A549 (cell line): ENCODE measurements around the gene SOD2. TPM values are rescaled to one million over a fixed set of nuclear protein-coding genes. Genes with fewer than 3 reads are reported as not detected.
"Not testable (repeated sequence)": the region's sequence is repeated elsewhere in the genome, so short reads cannot be mapped to it uniquely, and the experiment has no call there.

ENCODE experiments used
- ATAC-seq, 2 experiments: fragments of 200-7000 bp in 1 of 2; fragments of >200 bp in 1 of 2; cut with Nextera tagmentation in 1 of 2; cut with Tn5 transposase in 1 of 2; 3 replicates each; pipeline versions ENCODE4 v1.8.0 to v1.9.1; 2018 to 2020; ENCODE audit warnings: mild to moderate bottlenecking in 1 of 2, moderate library complexity in 1 of 2
- CTCF ChIA-PET: fragments of 300-600 bp; sonication (Branson Sonifier 250); formaldehyde crosslinking; extraction: SDS; loops from one replicate; lab custom pipeline; 2021; ENCODE audit warnings: antibody characterized with exemption, inconsistent platforms; lab: Yijun Ruan, JAX
- POLR2A ChIA-PET: fragments of 350-600 bp; formaldehyde crosslinking; extraction: SDS; loops from one replicate; lab custom pipeline; 2021; ENCODE audit warnings: antibody characterized with exemption, inconsistent platforms; lab: Yijun Ruan, JAX
- DNase-seq, 2 experiments: peaks; one replicate each; pipeline versions ENCODE4 v3.0.0 to v3.0.0-alpha.2; 2011 to 2016; ENCODE audit warnings: low read depth in 1 of 2, low spot score in 1 of 2
- FAIRE-seq: peaks from 2 replicates; lab custom pipeline; 2011; peaks lifted over from hg19 to GRCh38; lab: Jason Lieb, UNC
- H3K27ac ChIP-seq, 2 experiments: fragments of >200 bp; sonication (Bioruptor Twin); formaldehyde crosslinking; 3 replicates each; pipeline ENCODE4 v1.5.1; 2016 to 2017
- H3K4me1 ChIP-seq: fragments of >200 bp; sonication (Bioruptor Twin); formaldehyde crosslinking; 3 replicates; pipeline ENCODE4 v1.6.1; 2016
- H3K4me2 ChIP-seq: fragments of >200 bp; sonication (Bioruptor Twin); formaldehyde crosslinking; 3 replicates; pipeline ENCODE4 v1.6.1; 2016
- H3K4me3 ChIP-seq: fragments of >200 bp; sonication (Bioruptor Twin); formaldehyde crosslinking; 3 replicates; pipeline ENCODE4 v1.5.1; 2016
- H3K9me3 ChIP-seq: fragments of >200 bp; sonication (Bioruptor Twin); formaldehyde crosslinking; 3 replicates; pipeline ENCODE4 v1.6.1; 2016
- CBX2 ChIP-seq: fragments of 200-600 bp; sonication (generic); IDR thresholded peaks from 2 replicates; pipeline ENCODE4 v1.6.1; 2016; ENCODE audit warnings: low read depth, mild to moderate bottlenecking, borderline replicate concordance
- CEBPB ChIP-seq, 2 experiments: fragments of >200 bp in 1 of 2; sonication (Bioruptor Twin) in 1 of 2; formaldehyde crosslinking in 1 of 2; IDR thresholded peaks; 2 replicates each; pipeline ENCODE4 v1.6.1; 2012 to 2016
- EHF ChIP-seq: fragments of 250-450 bp; sonication (Bioruptor Pico); IDR thresholded peaks from 2 replicates; pipeline ENCODE4 v1.5.0; 2020; ENCODE audit warnings: mild to moderate bottlenecking
- FOXS1 ChIP-seq: fragments of 250-450 bp; sonication (Bioruptor Pico); IDR thresholded peaks from 2 replicates; pipeline ENCODE4 v1.5.0; 2020; ENCODE audit warnings: mild to moderate bottlenecking, moderate library complexity
- GATA3 ChIP-seq: IDR thresholded peaks from 2 replicates; pipeline ENCODE4 v1.6.1; 2012; ENCODE audit warnings: borderline replicate concordance
- HDAC2 ChIP-seq: fragments of 200-600 bp; sonication (generic); IDR thresholded peaks from 2 replicates; pipeline ENCODE4 v1.6.1; 2016
- JUNB ChIP-seq: fragments of >200 bp; sonication (Bioruptor Twin); formaldehyde crosslinking; IDR thresholded peaks from 2 replicates; pipeline ENCODE4 v1.6.1; 2016
- NFE2L2 ChIP-seq: fragments of 150-350 bp; conservative IDR thresholded peaks from 2 replicates; pipeline ENCODE4 v1.6.1; 2014; ENCODE audit warnings: low read length
- RAD21 ChIP-seq, 2 experiments: fragments of >200 bp in 1 of 2; sonication (Bioruptor Twin) in 1 of 2; formaldehyde crosslinking in 1 of 2; IDR thresholded peaks in 1 of 2; conservative IDR thresholded peaks in 1 of 2; 2 replicates in 1 of 2; 3 replicates in 1 of 2; pipeline ENCODE4 v1.6.1; 2012 to 2018; ENCODE audit warnings: inconsistent platforms in 1 of 2
- RARB ChIP-seq: fragments of 250-450 bp; sonication (Bioruptor Pico); IDR thresholded peaks from 2 replicates; pipeline ENCODE4 v1.8.0; 2021; ENCODE audit warnings: mild to moderate bottlenecking, moderate library complexity
- ZFP36 ChIP-seq: fragments of 450-650 bp; IDR thresholded peaks from 2 replicates; pipeline ENCODE4 v1.6.1; 2014; ENCODE audit warnings: borderline replicate concordance; ENCODE audit not compliant: partially characterized antibody
- WGBS: methylation state at CpG from one replicate; pipeline ENCODE4 v1.1.6; 2017; ENCODE audit errors: missing lambda C conversion rate; 5-methylcytosine and 5-hydroxymethylcytosine counted together
- polyA plus RNA-seq, 4 experiments: library from polyadenylated mRNA; depleted of rRNA in 3 of 4; stranded (reverse); fragments of >200 nt; fragmentation: RNase III in 1 of 4; extraction: RNeasy Plus Mini Kit Qiagen cat#74134 plus additional on column Dnase treatment in 1 of 4; gene quantifications; 2 replicates in 3 of 4; 3 replicates in 1 of 4; pipeline ENCODE4 v1.2.3, GENCODE V29; 2011 to 2017
- TF ChIP-seq, protein P1 (sequence below): fragments of 450-650 bp; IDR thresholded peaks from 2 replicates; pipeline ENCODE4 v1.6.1; 2014; ENCODE audit warnings: antibody characterized with exemption
- TF ChIP-seq, protein P2 (sequence below): IDR thresholded peaks from 2 replicates; pipeline ENCODE4 v1.6.1; 2012
- TF ChIP-seq, protein P3 (sequence below): fragments of 250-450 bp; sonication (Bioruptor Pico); IDR thresholded peaks from 2 replicates; pipeline ENCODE4 v1.5.0; 2021; ENCODE audit warnings: mild to moderate bottlenecking, moderate library complexity, borderline replicate concordance
- TF ChIP-seq, protein P4 (sequence below): fragments of >200 bp; sonication (Bioruptor Twin); formaldehyde crosslinking; IDR thresholded peaks from 3 replicates; pipeline ENCODE4 v1.5.1; 2016

The SOD2 gene
- polyA plus RNA-seq, 2 of the 4 experiments (the other 2 are of a cell fraction): 34.8 to 81.0 TPM

DNA sequence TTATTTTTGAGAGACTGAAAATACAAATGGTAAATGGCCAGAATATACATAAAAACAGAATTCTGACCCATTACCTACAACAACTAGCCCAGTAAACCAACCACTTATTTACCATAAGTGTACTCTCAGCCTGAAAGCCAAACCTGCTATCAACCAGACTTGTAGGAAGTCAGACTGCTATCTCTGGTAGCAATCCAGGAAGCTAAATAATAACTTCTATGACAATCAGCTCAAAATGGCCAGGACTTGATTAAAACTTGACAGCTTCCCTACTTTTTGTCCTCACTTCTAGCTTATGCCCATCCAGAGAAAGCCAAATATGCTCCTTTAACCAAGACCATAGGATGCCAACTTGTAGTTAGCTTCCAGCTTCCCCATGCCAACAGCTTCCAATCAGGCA, 29.6 kb upstream of the SOD2 start:
- H3K4me3 ChIP-seq: no peak overlapping the region
- H3K4me1 ChIP-seq: 0 out of 3 replicates have a peak, but pooled peaks cover 5% of the 10 kb centered on the region
- H3K27ac ChIP-seq: no peak overlapping the region
- CTCF ChIA-PET: interaction anchor here (1.3 to 1.8 kb wide), 2 partner anchors 28 to 31 kb away, joined by 3 to 5 read pairs; no protein-coding TSS in a partner anchor
- TF ChIP-seq GATA3 (no peak), HDAC2 (no peak), CEBPB (IDR thresholded peaks at IDR 0.05) (no peak), JUNB (no peak), EHF (no peak), ZFP36 (no peak), RARB (CRISPR knock-in tag) (no peak), NFE2L2 (no peak), FOXS1 (CRISPR knock-in tag) (no peak), CBX2 (no peak)
- TF ChIP-seq, protein P1, sequence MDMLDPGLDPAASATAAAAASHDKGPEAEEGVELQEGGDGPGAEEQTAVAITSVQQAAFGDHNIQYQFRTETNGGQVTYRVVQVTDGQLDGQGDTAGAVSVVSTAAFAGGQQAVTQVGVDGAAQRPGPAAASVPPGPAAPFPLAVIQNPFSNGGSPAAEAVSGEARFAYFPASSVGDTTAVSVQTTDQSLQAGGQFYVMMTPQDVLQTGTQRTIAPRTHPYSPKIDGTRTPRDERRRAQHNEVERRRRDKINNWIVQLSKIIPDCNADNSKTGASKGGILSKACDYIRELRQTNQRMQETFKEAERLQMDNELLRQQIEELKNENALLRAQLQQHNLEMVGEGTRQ: no peak
- TF ChIP-seq, protein P2, sequence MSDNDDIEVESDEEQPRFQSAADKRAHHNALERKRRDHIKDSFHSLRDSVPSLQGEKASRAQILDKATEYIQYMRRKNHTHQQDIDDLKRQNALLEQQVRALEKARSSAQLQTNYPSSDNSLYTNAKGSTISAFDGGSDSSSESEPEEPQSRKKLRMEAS: no peak
- TF ChIP-seq, protein P3, sequence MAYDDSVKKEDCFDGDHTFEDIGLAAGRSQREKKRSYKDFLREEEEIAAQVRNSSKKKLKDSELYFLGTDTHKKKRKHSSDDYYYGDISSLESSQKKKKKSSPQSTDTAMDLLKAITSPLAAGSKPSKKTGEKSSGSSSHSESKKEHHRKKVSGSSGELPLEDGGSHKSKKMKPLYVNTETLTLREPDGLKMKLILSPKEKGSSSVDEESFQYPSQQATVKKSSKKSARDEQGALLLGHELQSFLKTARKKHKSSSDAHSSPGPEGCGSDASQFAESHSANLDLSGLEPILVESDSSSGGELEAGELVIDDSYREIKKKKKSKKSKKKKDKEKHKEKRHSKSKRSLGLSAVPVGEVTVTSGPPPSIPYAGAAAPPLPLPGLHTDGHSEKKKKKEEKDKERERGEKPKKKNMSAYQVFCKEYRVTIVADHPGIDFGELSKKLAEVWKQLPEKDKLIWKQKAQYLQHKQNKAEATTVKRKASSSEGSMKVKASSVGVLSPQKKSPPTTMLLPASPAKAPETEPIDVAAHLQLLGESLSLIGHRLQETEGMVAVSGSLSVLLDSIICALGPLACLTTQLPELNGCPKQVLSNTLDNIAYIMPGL (CRISPR knock-in tag): no peak
- TF ChIP-seq, all 56 proteins: peak for 0
- FAIRE-seq: no peak
- Histone ChIP-seq H3K9me3 (no peaks in the 10 kb centered on the region), H3K4me2 (no peak overlapping the region)
- ATAC-seq: no peak
- POLR2A ChIA-PET: interaction anchor here (0.6 kb wide), 1 partner anchor 22 kb away, joined by 5 read pairs; no protein-coding TSS in a partner anchor
- DNase-seq: no peak

DNA sequence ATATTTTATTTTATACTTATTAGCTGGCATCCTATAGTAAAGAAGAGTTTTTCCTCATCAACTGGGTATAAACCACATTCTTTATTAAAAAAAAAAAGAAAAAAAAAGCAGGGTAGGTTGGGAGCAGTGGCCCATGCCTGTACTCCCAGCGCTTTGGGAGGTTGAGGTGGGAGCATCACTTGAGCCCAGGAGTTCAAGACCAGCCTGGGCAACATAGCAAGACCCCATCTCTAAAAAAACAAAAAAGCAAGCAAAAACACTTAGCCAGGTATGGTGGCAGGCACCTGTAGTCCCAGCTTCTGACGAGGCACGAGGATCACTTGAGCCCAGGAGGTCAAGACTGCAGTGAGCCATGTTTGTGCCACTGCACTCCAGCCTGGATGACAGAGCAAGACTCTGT, 28.9 kb upstream of the SOD2 start:
- H3K27ac ChIP-seq, DNase-seq, FAIRE-seq, ATAC-seq, H3K9me3 ChIP-seq, H3K4me3 ChIP-seq, H3K4me2 ChIP-seq: not testable (repeated sequence)
- H3K4me1 ChIP-seq: peaks cover 11% of the 10 kb centered on the region; the same call in 2 of the 3 replicates
- CTCF ChIA-PET: interaction anchor here (1.3 kb wide), 1 partner anchor 27 kb away, joined by 3 read pairs; no protein-coding TSS in a partner anchor
- POLR2A ChIA-PET: interaction anchor here (0.6 kb wide), 1 partner anchor 21 kb away, joined by 5 read pairs; no protein-coding TSS in a partner anchor
- whole genome bisulfite sequencing: 93% methylated on average over 3 of the region's 3 CpGs

DNA sequence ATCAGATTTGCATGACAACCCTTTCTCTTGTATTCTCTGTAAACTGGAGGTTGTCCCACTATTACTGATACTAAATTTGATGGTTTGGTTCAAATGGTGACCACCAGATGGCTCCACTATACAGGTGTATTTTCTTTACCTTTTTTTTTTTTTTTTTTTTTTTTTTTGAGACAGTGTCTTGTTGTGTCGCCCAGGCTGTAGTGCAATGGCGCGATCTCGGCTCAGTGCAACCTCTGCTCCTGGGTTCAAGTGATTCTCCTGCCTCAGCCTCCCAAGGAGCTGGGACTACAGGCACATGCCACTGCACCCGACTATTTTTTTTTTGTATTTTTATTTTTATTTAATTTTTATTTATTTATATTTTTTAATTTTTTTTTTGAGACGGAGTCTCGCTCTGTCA, 27.7 kb upstream of the SOD2 start:
- H3K4me3 ChIP-seq: no peak overlapping the region
- no peaks in the 10 kb centered on the region for H3K9me3 ChIP-seq
- POLR2A ChIA-PET: interaction anchor here (0.7 kb wide), 1 partner anchor 665 kb away, joined by 9 read pairs; no protein-coding TSS in a partner anchor
- ATAC-seq (peak in 1 of 2 experiments; percentile 50; a peak in 3 of 6 replicates), DNase-seq (peak; percentile 46 to 53), FAIRE-seq (no peak)
- WGBS: 57% methylated on average over 7 of the region's 7 CpGs
- TF ChIP-seq, protein P4, sequence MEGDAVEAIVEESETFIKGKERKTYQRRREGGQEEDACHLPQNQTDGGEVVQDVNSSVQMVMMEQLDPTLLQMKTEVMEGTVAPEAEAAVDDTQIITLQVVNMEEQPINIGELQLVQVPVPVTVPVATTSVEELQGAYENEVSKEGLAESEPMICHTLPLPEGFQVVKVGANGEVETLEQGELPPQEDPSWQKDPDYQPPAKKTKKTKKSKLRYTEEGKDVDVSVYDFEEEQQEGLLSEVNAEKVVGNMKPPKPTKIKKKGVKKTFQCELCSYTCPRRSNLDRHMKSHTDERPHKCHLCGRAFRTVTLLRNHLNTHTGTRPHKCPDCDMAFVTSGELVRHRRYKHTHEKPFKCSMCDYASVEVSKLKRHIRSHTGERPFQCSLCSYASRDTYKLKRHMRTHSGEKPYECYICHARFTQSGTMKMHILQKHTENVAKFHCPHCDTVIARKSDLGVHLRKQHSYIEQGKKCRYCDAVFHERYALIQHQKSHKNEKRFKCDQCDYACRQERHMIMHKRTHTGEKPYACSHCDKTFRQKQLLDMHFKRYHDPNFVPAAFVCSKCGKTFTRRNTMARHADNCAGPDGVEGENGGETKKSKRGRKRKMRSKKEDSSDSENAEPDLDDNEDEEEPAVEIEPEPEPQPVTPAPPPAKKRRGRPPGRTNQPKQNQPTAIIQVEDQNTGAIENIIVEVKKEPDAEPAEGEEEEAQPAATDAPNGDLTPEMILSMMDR: peak; percentile 45; the same call in 2 of the 3 replicates
- TF ChIP-seq RAD21 (conservative IDR thresholded peaks at IDR 0.05 in 1 of 2, IDR thresholded peaks at IDR 0.05 in 1 of 2) (0 out of 5 replicates have a peak, but pooled peaks of 1 of the 2 experiments have one; percentile 6), ZFP36 (no peak)
- peaks cover 22% of the 10 kb centered on the region for H3K4me1 ChIP-seq
- no peak overlapping the region for H3K27ac ChIP-seq
- H3K4me2 ChIP-seq: no peak overlapping the region
- CTCF ChIA-PET: interaction anchor here (0.6 to 1.9 kb wide), 10 partner anchors 11 to 41 kb away, joined by 3 to 12 read pairs (median 4); partner anchors contain the start of gene ACAT2
